PC-9 (cell line): ENCODE data around the gene IGF1. TPM values are rescaled to one million over a fixed set of nuclear protein-coding genes. Genes with fewer than 3 reads are reported as not detected.

Source experiments
- BruUV-seq: library from RNA; stranded (reverse); fragments of 400-500 nt; replicated peaks from 2 replicates; lab custom pipeline; 2021; lab: Mats Ljungman, UMichigan
- CTCF ChIA-PET: fragments of 300-600 bp; sonication (Branson Sonifier 250); formaldehyde crosslinking; loops from one replicate; lab custom pipeline; 2022; ENCODE audit warnings: antibody characterized with exemption; lab: Charles Lee
- POLR2A ChIA-PET: fragments of 300-600 bp; sonication (Branson Sonifier 250); formaldehyde crosslinking; loops from one replicate; lab custom pipeline; 2022; ENCODE audit warnings: antibody characterized with exemption; ENCODE audit not compliant: unreplicated experiment; lab: Charles Lee
- DNase-seq, 2 experiments: peaks; one replicate each; pipeline versions ENCODE4 v3.0.0 to v3.0.0-alpha.2; 2015 to 2022; ENCODE audit warnings: mixed read lengths in 1 of 2
- H2AFZ ChIP-seq: fragments of 200-600 bp; sonication (generic); 2 replicates; pipeline ENCODE4 v1.8.1; 2017; ENCODE audit warnings: antibody characterized with exemption
- H3F3A ChIP-seq: fragments of 200-600 bp; sonication (generic); 2 replicates; pipeline ENCODE4 v1.8.1; 2017; ENCODE audit warnings: antibody characterized with exemption, mild to moderate bottlenecking, low read depth; ENCODE audit not compliant: insufficient read depth
- H3K27ac ChIP-seq: fragments of 200-600 bp; sonication (generic); 2 replicates; pipeline ENCODE4 v1.6.1; 2016; ENCODE audit warnings: mixed run types
- H3K27me3 ChIP-seq: fragments of 200-600 bp; sonication (generic); 2 replicates; pipeline ENCODE4 v1.6.1; 2016; ENCODE audit warnings: low read depth, mixed run types; ENCODE audit not compliant: insufficient read depth
- H3K36me3 ChIP-seq: fragments of 200-600 bp; sonication (generic); 2 replicates; pipeline ENCODE4 v1.6.1; 2016; ENCODE audit warnings: low read depth, mixed run types
- H3K4me1 ChIP-seq: fragments of 200-600 bp; sonication (generic); replicated peaks from 2 replicates; pipeline ENCODE4 v1.6.1; 2016; ENCODE audit warnings: mixed run types; ENCODE audit not compliant: insufficient read depth
- H3K4me2 ChIP-seq: fragments of 200-600 bp; sonication (generic); 2 replicates; pipeline ENCODE4 v1.6.1; 2017; ENCODE audit warnings: mixed run types
- H3K4me3 ChIP-seq: fragments of 200-600 bp; sonication (generic); 2 replicates; pipeline ENCODE4 v1.6.1; 2016; ENCODE audit warnings: mixed run types
- H3K79me2 ChIP-seq: fragments of 200-600 bp; sonication (generic); 2 replicates; pipeline ENCODE4 v1.6.1; 2017; ENCODE audit warnings: low read depth, mixed run types
- H3K9me2 ChIP-seq: fragments of 200-600 bp; sonication (generic); 2 replicates; pipeline ENCODE4 v1.8.1; 2017; ENCODE audit warnings: mild to moderate bottlenecking; ENCODE audit not compliant: insufficient read depth
- H3K9me3 ChIP-seq: fragments of 200-600 bp; sonication (generic); 2 replicates; pipeline ENCODE4 v1.8.1; 2016; ENCODE audit warnings: low read depth; ENCODE audit not compliant: insufficient read depth
- H4K20me1 ChIP-seq: fragments of 200-600 bp; sonication (generic); 2 replicates; pipeline ENCODE4 v1.8.1; 2017; ENCODE audit not compliant: insufficient read depth
- EZH2 ChIP-seq: fragments of 200-600 bp; sonication (generic); IDR thresholded peaks from 2 replicates; pipeline ENCODE4 v1.8.0; 2017; ENCODE audit warnings: antibody characterized with exemption, low read depth
- intact Hi-C: fragments of 100-400 bp; cut with micrococcal nuclease; formaldehyde crosslinking; loops from one replicate; pipeline ENCODE4 v1.10.0; 2022; ENCODE audit not compliant: unreplicated experiment
- total RNA-seq: library from RNA; stranded (reverse); gene quantifications from 2 replicates; pipeline ENCODE4 v1.2.3, GENCODE V29; 2021
- TF ChIP-seq, protein P1 (sequence below): fragments of 200-600 bp; sonication (generic); conservative IDR thresholded peaks from 2 replicates; pipeline ENCODE4 v1.6.1; 2017; ENCODE audit warnings: mixed run types, antibody characterized with exemption, mild to moderate bottlenecking, moderate library complexity

IGF1 gene
- total RNA-seq, 1 experiment from 2014 or later, result not detected

DNA sequence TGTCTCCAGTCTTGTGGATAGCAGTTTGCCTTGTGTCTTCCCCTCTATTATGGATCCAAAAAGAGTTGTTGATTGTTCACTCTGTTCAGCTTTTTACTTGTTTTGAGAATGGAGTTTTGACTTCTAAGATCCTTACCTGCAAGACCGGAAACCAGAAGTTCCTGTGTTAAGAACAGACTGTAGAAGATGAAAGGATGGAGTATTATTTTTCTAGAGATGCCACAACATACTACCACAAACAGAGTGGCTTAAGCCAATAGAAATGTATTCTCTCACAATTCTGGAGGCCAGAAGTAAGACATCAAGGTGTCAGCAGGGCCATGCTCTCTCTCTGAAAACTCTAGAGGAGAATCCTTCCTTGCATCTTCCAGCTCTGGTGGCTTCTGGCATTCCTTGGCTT lies 95.0 kb downstream of the IGF1 start:
- no peaks in the 10 kb centered on the region for H3F3A ChIP-seq
- BruUV-seq, result no TSS peak
- no peaks in the 10 kb centered on the region for H3K4me1 ChIP-seq
- no peaks in the 10 kb centered on the region for H3K9me2 ChIP-seq
- H2AFZ ChIP-seq, result no peak overlapping the region
- H3K4me3 ChIP-seq, result no peak overlapping the region
- no peak for DNase-seq
- CTCF ChIA-PET, result no interaction called here
- no peaks in the 10 kb centered on the region for H4K20me1 ChIP-seq
- no peak for TF ChIP-seq EZH2
- TF ChIP-seq, protein P1, sequence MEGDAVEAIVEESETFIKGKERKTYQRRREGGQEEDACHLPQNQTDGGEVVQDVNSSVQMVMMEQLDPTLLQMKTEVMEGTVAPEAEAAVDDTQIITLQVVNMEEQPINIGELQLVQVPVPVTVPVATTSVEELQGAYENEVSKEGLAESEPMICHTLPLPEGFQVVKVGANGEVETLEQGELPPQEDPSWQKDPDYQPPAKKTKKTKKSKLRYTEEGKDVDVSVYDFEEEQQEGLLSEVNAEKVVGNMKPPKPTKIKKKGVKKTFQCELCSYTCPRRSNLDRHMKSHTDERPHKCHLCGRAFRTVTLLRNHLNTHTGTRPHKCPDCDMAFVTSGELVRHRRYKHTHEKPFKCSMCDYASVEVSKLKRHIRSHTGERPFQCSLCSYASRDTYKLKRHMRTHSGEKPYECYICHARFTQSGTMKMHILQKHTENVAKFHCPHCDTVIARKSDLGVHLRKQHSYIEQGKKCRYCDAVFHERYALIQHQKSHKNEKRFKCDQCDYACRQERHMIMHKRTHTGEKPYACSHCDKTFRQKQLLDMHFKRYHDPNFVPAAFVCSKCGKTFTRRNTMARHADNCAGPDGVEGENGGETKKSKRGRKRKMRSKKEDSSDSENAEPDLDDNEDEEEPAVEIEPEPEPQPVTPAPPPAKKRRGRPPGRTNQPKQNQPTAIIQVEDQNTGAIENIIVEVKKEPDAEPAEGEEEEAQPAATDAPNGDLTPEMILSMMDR, result no peak
- intact Hi-C loops, result no loop called here
- no peaks in the 10 kb centered on the region for H3K27me3 ChIP-seq
- H3K27ac ChIP-seq, result no peak overlapping the region
- H3K9me3 ChIP-seq, result no peaks in the 10 kb centered on the region
- H3K79me2 ChIP-seq, result no peaks in the 10 kb centered on the region
- POLR2A ChIA-PET, result no interaction called here
- H3K4me2 ChIP-seq, result no peak overlapping the region
- no peaks in the 10 kb centered on the region for H3K36me3 ChIP-seq

DNA sequence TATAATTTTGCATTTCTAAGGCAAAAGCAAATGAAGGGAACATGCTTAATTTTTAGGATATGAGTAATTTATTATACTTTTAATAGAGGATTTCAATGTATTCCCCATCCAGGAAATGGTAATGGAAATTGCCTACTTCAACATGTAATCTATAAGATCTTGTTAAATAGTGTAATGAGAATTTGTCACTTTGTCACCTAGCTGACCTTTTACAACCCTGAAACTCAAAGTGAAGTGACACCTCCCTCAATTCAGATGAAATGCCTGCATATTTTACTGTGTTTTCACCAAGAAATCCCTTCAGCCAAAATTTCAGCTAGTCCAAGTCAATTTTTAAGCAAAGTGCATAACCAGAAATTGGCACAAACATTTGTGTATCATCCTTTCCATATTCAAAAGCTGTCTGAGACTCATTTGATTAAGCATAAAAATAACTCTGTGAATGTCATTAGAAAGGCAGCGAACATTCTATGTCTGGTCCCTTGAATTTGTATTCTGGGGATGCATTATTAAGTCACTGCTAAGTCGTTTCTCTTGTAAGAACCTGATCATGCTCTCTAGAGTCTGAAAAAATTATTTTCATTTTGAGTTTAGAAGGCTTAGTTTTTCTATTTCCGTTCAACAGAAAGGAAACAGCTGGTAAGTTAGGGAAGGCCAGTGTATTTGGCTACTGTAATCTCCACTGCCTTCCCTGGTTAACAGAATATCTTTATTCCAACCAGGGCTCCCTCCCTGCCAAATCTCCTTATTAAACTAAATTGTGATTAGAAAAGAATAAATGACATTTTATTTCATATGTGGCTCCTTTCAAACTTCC lies 100.8 kb downstream of the IGF1 start:
- Histone ChIP-seq H3K9me2 (no peaks in the 10 kb centered on the region), H3K4me3 (no peak overlapping the region), H3K36me3 (no peaks in the 10 kb centered on the region), H4K20me1 (no peaks in the 10 kb centered on the region), H3K27ac (no peak overlapping the region), H3K9me3 (no peaks in the 10 kb centered on the region), H3K79me2 (no peaks in the 10 kb centered on the region), H2AFZ (no peak overlapping the region), H3K27me3 (no peaks in the 10 kb centered on the region), H3K4me1 (no peaks in the 10 kb centered on the region), H3K4me2 (no peak overlapping the region), H3F3A (no peaks in the 10 kb centered on the region)
- intact Hi-C loops, result no loop called here
- ChIA-PET CTCF (no interaction called here), POLR2A (no interaction called here)
- TF ChIP-seq EZH2, result no peak
- TF ChIP-seq, protein P1, result no peak
- DNase-seq, result no peak
- no TSS peak for BruUV-seq

- intact Hi-C loops, result no loop called here
- POLR2A ChIA-PET, result no interaction called here
- DNase-seq, result no peak
- Histone ChIP-seq H3K27me3 (no peaks in the 10 kb centered on the region), H3K4me2 (no peak overlapping the region), H3K36me3 (no peaks in the 10 kb centered on the region), H3F3A (no peaks in the 10 kb centered on the region), H4K20me1 (no peaks in the 10 kb centered on the region), H3K4me3 (no peak overlapping the region), H3K79me2 (no peaks in the 10 kb centered on the region), H3K9me2 (no peaks in the 10 kb centered on the region), H3K4me1 (no peaks in the 10 kb centered on the region), H2AFZ (no peak overlapping the region), H3K27ac (no peak overlapping the region), H3K9me3 (no peaks in the 10 kb centered on the region)
- BruUV-seq, result no TSS peak
- TF ChIP-seq, protein P1, result no peak
- no peak for TF ChIP-seq EZH2
- CTCF ChIA-PET, result interaction anchor here (0.6 kb wide), 1 partner anchor 560 kb away, joined by 3 read pairs; no protein-coding TSS in a partner anchor
Observed at GRCh38 chr12:102376781-102377180, 103.6 kb downstream of the IGF1 start.
